Pancreas (tissue), 10 donors: ENCODE data around the gene PCDHGA5. TPM values are rescaled to one million over a fixed set of nuclear protein-coding genes. Genes with fewer than 3 reads are reported as not detected.
"Not testable (repeated sequence)": the region's sequence is repeated elsewhere in the genome, so short reads cannot be mapped to it uniquely, and the experiment has no call there.

Experiments
- ATAC-seq, 4 donors: fragments of 200-7000 bp; cut with Tn5 transposase; one replicate each; pipeline versions ENCODE4 v1.8.0 to v1.9.1; 2020; ENCODE audit warnings: mild to moderate bottlenecking in 4 of 4, moderate library complexity in 4 of 4
- DNase-seq, 6 donors: peaks; one replicate each; pipeline ENCODE4 v3.0.0-alpha.2; 2020
- FAIRE-seq: peaks from 2 replicates; lab custom pipeline; 2012; peaks lifted over from hg19 to GRCh38; lab: Jason Lieb, UNC
- H3K27ac ChIP-seq, 4 donors: fragments of 200-600 bp; sonication (generic); 1 replicate in 3 of 4; 2 replicates in 1 of 4; pipeline versions ENCODE4 v1.5.0 to v1.8.0; 2020
- H3K27me3 ChIP-seq, 4 donors: fragments of 200-600 bp; one replicate each; pipeline ENCODE4 v1.8.0; 2021
- H3K36me3 ChIP-seq, 3 donors: fragments of 200-600 bp; sonication (generic) in 1 of 3; one replicate each; pipeline versions ENCODE4 v1.5.0 to v1.8.0; 2020 to 2021
- H3K4me1 ChIP-seq, 3 donors: fragments of 200-600 bp; one replicate each; pipeline ENCODE4 v1.8.0; 2021
- H3K4me3 ChIP-seq, 4 donors: fragments of 200-600 bp; sonication (generic) in 2 of 4; one replicate each; pipeline versions ENCODE4 v1.5.0 to v1.8.0; 2020 to 2021
- H3K9me3 ChIP-seq, 4 donors: fragments of 200-600 bp; one replicate each; pipeline ENCODE4 v1.8.0; 2021
- WGBS, 2 donors: extraction: QIAGEN DNeasy Blood & Tissue Kit; methylation state at CpG; one replicate each; pipeline ENCODE4 v1.1.7; 2013; 5-methylcytosine and 5-hydroxymethylcytosine counted together
- intact Hi-C, 3 donors: fragments of 100-400 bp; cut with DNase I; formaldehyde crosslinking; loops; one replicate each; pipeline versions ENCODE4 v1.11.1 to v1.14.2; 2022
- polyA plus RNA-seq, 2 donors: library from polyadenylated mRNA; stranded (reverse); fragments of 200-250 nt; gene quantifications; one replicate each; pipeline ENCODE4 v1.2.3, GENCODE V29; 2013
- total RNA-seq, 6 donors: library from RNA; stranded (reverse); fragmentation: NEBNext Ultra II Directional in 4 of 6; extraction: Animal tissue kit (Norgen Biotek cat#: 25700) in 4 of 6; gene quantifications; one replicate each; pipeline versions ENCODE4 v1.2.1 to v1.2.4, GENCODE V29; 2021 to 2023
- TF ChIP-seq, protein P1 (sequence below), 4 donors: fragments of 200-600 bp; sonication (generic) in 3 of 4; IDR thresholded peaks; one replicate each; pipeline versions ENCODE4 v1.5.0 to v1.8.0; 2021; ENCODE audit warnings: antibody characterized with exemption in 4 of 4
- donor health status: healthy with polysubstance abuse.
- donor health status: DM: no; HTN: no; CAD: no; lungs with moderate emphysema.
- donor health status: DM: no; HTN: no; CAD: no.
- donor health status: control.
- donor health status: control.
- donor health status: Bipolar disorder and iron deficiency.
- donor health status: DM: yes; HTN: yes; CAD: no.
- donor health status: DM: no; HTN: no; CAD: no.
- donor health status: DM: no; HTN: no; CAD: no.
- donor health status: DM: yes; HTN: yes; CAD: no.

The PCDHGA5 gene
- total and polyA plus RNA-seq, 8 donors = 0.40 to 2.1 (median 1.5) TPM

DNA sequence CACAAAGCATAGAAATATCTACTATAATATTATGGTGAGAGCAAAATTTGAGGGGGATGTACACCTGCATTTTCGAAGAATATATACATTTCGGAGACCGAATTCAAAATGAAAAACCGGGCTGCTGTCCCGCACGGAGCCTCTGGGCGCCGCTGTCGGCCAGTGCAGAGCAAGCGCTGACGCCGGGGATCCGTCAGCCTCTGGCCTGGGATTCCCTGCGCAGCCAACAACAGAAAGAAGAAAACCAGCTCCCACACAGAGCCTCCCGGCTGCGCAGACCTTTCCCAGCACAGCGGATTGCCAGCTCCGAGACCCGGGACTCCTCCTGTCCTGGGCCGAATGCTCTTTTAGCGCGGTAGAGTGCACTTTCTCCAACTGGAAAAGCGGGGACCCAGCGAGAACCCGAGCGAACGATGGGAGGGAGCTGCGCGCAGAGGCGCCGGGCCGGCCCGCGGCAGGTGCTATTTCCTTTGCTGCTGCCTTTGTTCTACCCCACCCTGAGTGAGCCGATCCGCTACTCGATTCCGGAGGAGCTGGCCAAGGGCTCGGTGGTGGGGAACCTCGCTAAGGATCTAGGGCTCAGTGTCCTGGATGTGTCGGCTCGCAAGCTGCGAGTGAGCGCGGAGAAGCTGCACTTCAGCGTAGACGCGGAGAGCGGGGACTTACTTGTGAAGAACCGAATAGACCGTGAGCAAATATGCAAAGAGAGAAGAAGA, 44.0 kb downstream of the PCDHGA5 start, which contains the start of gene PCDHGB6:
PCDHGB6 (plus strand) TSS at position 232 of the 716 bp plus-strand sequence; CDS start at position 414, 182 bp downstream.
- peaks cover 0 to 10% (median 4%) of the 10 kb centered on the region in 4 donors for H3K9me3 ChIP-seq
- intact Hi-C loops = loop anchor here in 1 of 3 donors (10.0 kb wide), 1 partner anchor 147 kb away; no protein-coding TSS in a partner anchor
- H3K27me3 ChIP-seq, H3K4me1 ChIP-seq, FAIRE-seq, H3K27ac ChIP-seq, H3K36me3 ChIP-seq: not testable (repeated sequence)
- ATAC-seq (peak; percentile 56 to 90 (median 78)), DNase-seq (peak in 2 of 6 donors; percentile 35 to 36)
- WGBS, 2 donors = 11 to 13% methylated on average over 46 to 51 of the region's 51 CpGs
- H3K4me3 ChIP-seq = peak within 1 kb of the TSS in 2 of 4 donors; percentile 12 to 26
- TF ChIP-seq, protein P1, sequence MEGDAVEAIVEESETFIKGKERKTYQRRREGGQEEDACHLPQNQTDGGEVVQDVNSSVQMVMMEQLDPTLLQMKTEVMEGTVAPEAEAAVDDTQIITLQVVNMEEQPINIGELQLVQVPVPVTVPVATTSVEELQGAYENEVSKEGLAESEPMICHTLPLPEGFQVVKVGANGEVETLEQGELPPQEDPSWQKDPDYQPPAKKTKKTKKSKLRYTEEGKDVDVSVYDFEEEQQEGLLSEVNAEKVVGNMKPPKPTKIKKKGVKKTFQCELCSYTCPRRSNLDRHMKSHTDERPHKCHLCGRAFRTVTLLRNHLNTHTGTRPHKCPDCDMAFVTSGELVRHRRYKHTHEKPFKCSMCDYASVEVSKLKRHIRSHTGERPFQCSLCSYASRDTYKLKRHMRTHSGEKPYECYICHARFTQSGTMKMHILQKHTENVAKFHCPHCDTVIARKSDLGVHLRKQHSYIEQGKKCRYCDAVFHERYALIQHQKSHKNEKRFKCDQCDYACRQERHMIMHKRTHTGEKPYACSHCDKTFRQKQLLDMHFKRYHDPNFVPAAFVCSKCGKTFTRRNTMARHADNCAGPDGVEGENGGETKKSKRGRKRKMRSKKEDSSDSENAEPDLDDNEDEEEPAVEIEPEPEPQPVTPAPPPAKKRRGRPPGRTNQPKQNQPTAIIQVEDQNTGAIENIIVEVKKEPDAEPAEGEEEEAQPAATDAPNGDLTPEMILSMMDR (IDR thresholded peaks at IDR 0.05) = peak in 3 of 4 donors; percentile 19 to 36 (median 20)

DNA sequence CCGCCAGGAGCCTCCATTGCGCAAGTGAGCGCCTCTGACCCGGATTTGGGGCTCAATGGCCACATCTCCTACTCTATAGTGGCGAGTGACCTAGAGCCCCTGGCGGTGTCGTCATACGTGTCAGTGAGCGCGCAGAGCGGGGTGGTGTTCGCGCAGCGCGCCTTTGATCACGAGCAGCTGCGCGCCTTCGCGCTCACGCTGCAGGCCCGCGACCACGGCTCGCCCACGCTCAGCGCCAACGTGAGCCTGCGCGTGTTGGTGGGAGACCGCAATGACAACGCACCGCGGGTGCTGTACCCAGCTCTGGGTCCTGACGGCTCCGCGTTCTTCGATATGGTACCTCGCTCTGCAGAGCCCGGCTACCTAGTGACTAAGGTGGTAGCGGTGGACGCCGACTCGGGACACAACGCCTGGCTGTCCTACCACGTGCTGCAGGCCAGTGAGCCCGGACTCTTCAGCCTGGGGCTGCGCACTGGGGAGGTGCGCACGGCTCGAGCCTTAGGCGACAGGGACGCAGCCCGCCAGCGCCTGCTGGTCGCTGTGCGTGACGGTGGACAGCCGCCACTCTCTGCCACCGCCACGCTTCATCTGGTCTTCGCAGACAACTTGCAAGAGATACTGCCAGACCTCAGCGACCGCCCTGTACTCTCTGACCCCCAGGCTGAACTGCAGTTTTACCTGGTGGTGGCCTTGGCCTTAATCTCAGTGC, 45.8 kb downstream of the PCDHGA5 start:
- no peak overlapping the region for H3K4me3 ChIP-seq
- intact Hi-C loops = loop anchor here in 1 of 3 donors (10.0 kb wide), 2 partner anchors 115 to 145 kb away; no protein-coding TSS in a partner anchor

DNA sequence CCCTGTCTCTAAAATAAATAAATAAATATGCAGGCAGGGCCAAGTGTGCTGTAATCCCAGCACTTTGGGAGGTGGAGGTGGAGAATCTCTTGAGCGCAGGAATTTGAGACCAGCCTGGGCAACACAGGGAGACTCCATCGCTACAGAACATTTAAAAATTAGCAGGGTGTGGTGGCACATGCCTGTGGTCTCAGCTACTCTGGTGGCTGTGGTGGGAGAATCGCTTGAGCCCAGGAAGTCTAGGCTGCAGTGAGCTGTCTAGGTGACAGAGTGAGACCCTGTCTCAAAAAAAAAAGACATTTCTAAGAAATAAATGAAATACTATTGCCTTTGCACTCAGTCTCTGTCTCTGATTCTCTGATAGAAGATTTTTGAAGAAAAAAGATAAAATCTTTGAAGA, 47.6 kb downstream of the PCDHGA5 start:
- intact Hi-C loops = loop anchor here in 1 of 3 donors (10.0 kb wide), 1 partner anchor 113 kb away; no protein-coding TSS in a partner anchor
- Histone ChIP-seq H3K9me3 (peaks cover 0 to 18% (median 4%) of the 10 kb centered on the region in 4 donors), H3K27me3 (no peaks in the 10 kb centered on the region), H3K27ac (no peak overlapping the region), H3K36me3 (no peaks in the 10 kb centered on the region), H3K4me3 (no peak overlapping the region), H3K4me1 (no peaks in the 10 kb centered on the region)
- TF ChIP-seq, protein P1 (IDR thresholded peaks at IDR 0.05) = no peak
- ATAC-seq = no peak
- no peak for FAIRE-seq
- 60 to 61% methylated on average over 3 of the region's 3 CpGs for WGBS, 2 donors
- no peak for DNase-seq

More for the DNA sequence above, 45.8 kb downstream of the PCDHGA5 start:
- Histone ChIP-seq H3K36me3 (no peaks in the 10 kb centered on the region), H3K9me3 (peaks cover 0 to 18% (median 4%) of the 10 kb centered on the region in 4 donors), H3K27ac (no peak overlapping the region), H3K27me3 (no peaks in the 10 kb centered on the region), H3K4me1 (no peaks in the 10 kb centered on the region)
- FAIRE-seq = no peak
- ATAC-seq = no peak
- TF ChIP-seq, protein P1 (IDR thresholded peaks at IDR 0.05) = no peak
- 20 to 21% methylated on average over 62 to 64 of the region's 64 CpGs for WGBS, 2 donors
- DNase-seq = peak in 1 of 6 donors; percentile 27

DNA sequence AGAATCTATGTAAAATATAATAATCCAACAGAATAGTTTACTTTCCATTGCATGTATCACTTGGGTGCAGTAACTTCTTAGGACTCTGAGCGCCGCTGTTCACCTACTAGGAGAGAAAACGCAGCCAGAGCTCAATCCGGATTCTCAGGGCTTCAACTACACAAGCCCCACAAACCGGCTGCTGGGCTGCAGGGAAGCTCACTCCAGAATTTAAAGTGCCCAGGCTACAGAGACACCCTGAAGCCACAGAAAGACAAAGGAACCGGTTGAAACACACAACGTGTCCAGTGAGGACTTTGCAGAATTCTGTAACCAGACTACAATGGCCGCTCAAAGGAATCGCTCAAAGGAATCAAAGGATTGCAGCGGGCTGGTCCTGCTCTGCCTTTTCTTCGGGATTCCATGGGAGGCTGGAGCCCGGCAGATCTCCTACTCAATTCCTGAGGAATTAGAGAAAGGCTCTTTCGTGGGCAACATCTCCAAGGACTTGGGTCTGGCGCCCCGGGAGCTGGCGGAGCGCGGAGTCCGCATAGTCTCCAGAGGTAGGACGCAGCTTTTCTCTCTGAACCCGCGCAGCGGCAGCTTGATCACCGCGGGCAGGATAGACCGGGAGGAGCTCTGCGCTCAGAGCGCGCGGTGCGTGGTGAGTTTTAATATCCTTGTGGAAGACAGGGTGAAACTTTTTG, 49.0 kb downstream of the PCDHGA5 start, which contains the start of gene PCDHGA10:
PCDHGA10 (plus strand) TSS at position 134 of the 686 bp plus-strand sequence; CDS start at position 323, 189 bp downstream.
- 20 to 27% methylated on average over 31 of the region's 31 CpGs for WGBS, 2 donors
- peak in 1 of 6 donors; percentile 46 for DNase-seq
- Histone ChIP-seq H3K4me3 (peak within 1 kb of the TSS in 1 of 4 donors; percentile 18), H3K4me1 (no peaks in the 10 kb centered on the region), H3K9me3 (peaks cover 0 to 23% (median 5%) of the 10 kb centered on the region in 4 donors), H3K27ac (no peak within 1 kb of the TSS), H3K27me3 (no peaks in the 10 kb centered on the region), H3K36me3 (no peaks in the 10 kb centered on the region)
- intact Hi-C loops = loop anchor here in 1 of 3 donors (10.0 kb wide), 1 partner anchor 112 kb away; no protein-coding TSS in a partner anchor
- TF ChIP-seq, protein P1 (IDR thresholded peaks at IDR 0.05) = peak in 2 of 4 donors; percentile 13 to 17
- peak; percentile 55 to 68 (median 68) for ATAC-seq
- no peak for FAIRE-seq
